ENCODE measurements around the gene ZNF398.
"Not testable (repeated sequence)": the region's sequence is repeated elsewhere in the genome, so short reads cannot be mapped to it uniquely, and the experiment has no call there.

ZNF398 gene

GRCh38 chr7:149147072-149147751, at the start of gene ZNF398:
Gene ZNF398 (plus strand): TSS chr7:149147453. CDS start chr7:149147743, 290 bp downstream.
- no peak for DNase-seq (ENCODE audit: low read depth)

GRCh38 chr7:149099058-149099457, 48.2 kb upstream of the ZNF398 start:
- no peak for DNase-seq (ENCODE audit: low read depth)

GRCh38 chr7:149100821-149101220, 46.4 kb upstream of the ZNF398 start:
- DNase-seq (ENCODE audit: low read depth), result no peak

- no peak for DNase-seq (ENCODE audit: low read depth)
Measured at GRCh38 chr7:149102666-149103065, 44.6 kb upstream of the ZNF398 start.

GRCh38 chr7:149103424-149103823, 43.8 kb upstream of the ZNF398 start:
- no peak for DNase-seq (ENCODE audit: low read depth)

GRCh38 chr7:149104214-149104613, 43.0 kb upstream of the ZNF398 start:
- DNase-seq (ENCODE audit: low read depth), result no peak

GRCh38 chr7:149104749-149105148, 42.5 kb upstream of the ZNF398 start:
- DNase-seq (ENCODE audit: low read depth), result no peak

- no peak for DNase-seq (ENCODE audit: low read depth)
Measured at GRCh38 chr7:149109969-149110368, 37.3 kb upstream of the ZNF398 start.

GRCh38 chr7:149125189-149125862, 21.9 kb upstream of the ZNF398 start:
- DNase-seq (ENCODE audit: low read depth), result no peak

- no peak for DNase-seq (ENCODE audit: low read depth)
Measured at GRCh38 chr7:149125863-149126661, 21.2 kb upstream of the ZNF398 start, which contains the start of gene ZNF425. Gene ZNF425 (minus strand): TSS chr7:149126324. CDS start chr7:149126213, 111 bp downstream.

GRCh38 chr7:149126662-149127266, 20.5 kb upstream of the ZNF398 start:
- no peak for DNase-seq (ENCODE audit: low read depth)

- DNase-seq (ENCODE audit: low read depth), result no peak
Measured at GRCh38 chr7:149130572-149131198, 16.6 kb upstream of the ZNF398 start.

- DNase-seq (ENCODE audit: low read depth), result no peak
Measured at GRCh38 chr7:149133028-149133710, 14.1 kb upstream of the ZNF398 start.

GRCh38 chr7:149136118-149136517, 11.1 kb upstream of the ZNF398 start:
- no peak for DNase-seq (ENCODE audit: low read depth)

- no peak for DNase-seq (ENCODE audit: low read depth)
Measured at GRCh38 chr7:149140831-149141230, 6.4 kb upstream of the ZNF398 start.

- no peak for DNase-seq (ENCODE audit: low read depth)
Measured at GRCh38 chr7:149141893-149142292, 5.4 kb upstream of the ZNF398 start.

GRCh38 chr7:149144436-149144922, 2.8 kb upstream of the ZNF398 start:
- not testable (repeated sequence) for DNase-seq (ENCODE audit: low read depth)

GRCh38 chr7:149145031-149145845, 2.0 kb upstream of the ZNF398 start:
- no peak for DNase-seq (ENCODE audit: low read depth)

- no peak for DNase-seq (ENCODE audit: low read depth)
Measured at GRCh38 chr7:149147752-149148653, 750 bp downstream of the ZNF398 start.

Data from non-pigmented ciliary epithelial cell (primary cell).